HL-60 (cell line): ENCODE results near the gene CDC5L.

ENCODE experiments used
- DNase-seq, 2 experiments: peaks; one replicate each; pipeline ENCODE4 v3.0.0-alpha.2; 2010 to 2020; ENCODE audit warnings: low read depth in 1 of 2, low spot score in 1 of 2
- H3K27ac ChIP-seq: fragments of 250-450 bp; sonication (Bioruptor Pico); replicated peaks from 2 replicates; pipeline ENCODE4 v1.5.1; 2020; ENCODE audit warnings: mild to moderate bottlenecking, moderate library complexity
- H3K27me3 ChIP-seq: fragments of 250-450 bp; sonication (Bioruptor Pico); 2 replicates; pipeline ENCODE4 v1.5.1; 2021; ENCODE audit warnings: mild to moderate bottlenecking, moderate library complexity; ENCODE audit not compliant: insufficient read depth, poor library complexity, severe bottlenecking
- H3K4me3 ChIP-seq: replicated peaks from 2 replicates; pipeline ENCODE4 v1.5.1; 2011; ENCODE audit warnings: mild to moderate bottlenecking, control low read depth, low read length; ENCODE audit not compliant: insufficient read depth
- GABPA ChIP-seq: IDR thresholded peaks from 2 replicates; pipeline ENCODE4 v1.6.1; 2012; ENCODE audit warnings: low read depth
- POLR2AphosphoS5 ChIP-seq: IDR thresholded peaks from 2 replicates; pipeline ENCODE4 v1.6.1; 2012; ENCODE audit warnings: low read depth
- REST ChIP-seq: IDR thresholded peaks from 2 replicates; pipeline ENCODE4 v1.6.1; 2012; ENCODE audit warnings: low read depth; ENCODE audit not compliant: insufficient replicate concordance
- SPI1 ChIP-seq: IDR thresholded peaks from 2 replicates; pipeline ENCODE4 v1.6.1; 2012; ENCODE audit warnings: low read depth, mild to moderate bottlenecking, borderline replicate concordance
- TF ChIP-seq, protein P1 (sequence below): IDR thresholded peaks from one replicate; pipeline ENCODE4 v1.5.1; 2011; ENCODE audit warnings: low read length, control low read depth, inconsistent platforms; ENCODE audit not compliant: insufficient read depth

The CDC5L gene

DNA sequence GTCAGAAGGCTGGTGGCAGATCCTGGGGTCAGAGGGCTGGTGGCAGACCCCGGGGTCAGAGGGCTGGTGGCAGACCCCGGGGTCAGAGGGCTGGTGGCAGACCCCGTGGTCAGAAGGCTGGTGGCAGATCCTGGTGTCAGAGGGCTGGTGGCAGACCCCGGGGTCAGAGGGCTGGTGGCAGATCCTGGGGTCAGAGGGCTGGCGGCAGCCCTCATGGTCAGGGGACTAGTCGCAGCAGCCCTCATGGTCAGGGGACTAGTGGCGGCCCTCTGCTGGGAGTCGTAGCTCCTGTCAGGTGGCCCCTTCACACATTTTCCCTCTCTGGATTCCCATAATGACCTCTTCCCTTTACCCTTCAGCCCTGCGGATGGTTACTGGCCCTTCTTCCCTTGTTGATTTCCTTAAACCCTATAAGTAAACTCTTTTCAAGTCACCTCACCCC, 86.7 kb downstream of the CDC5L start:
- DNase-seq, result no peak
- Histone ChIP-seq H3K4me3 (no peak overlapping the region), H3K27ac (no peak overlapping the region), H3K27me3 (peaks cover 3% of the 10 kb centered on the region)
- no peak for TF ChIP-seq SPI1
- TF ChIP-seq, protein P1, sequence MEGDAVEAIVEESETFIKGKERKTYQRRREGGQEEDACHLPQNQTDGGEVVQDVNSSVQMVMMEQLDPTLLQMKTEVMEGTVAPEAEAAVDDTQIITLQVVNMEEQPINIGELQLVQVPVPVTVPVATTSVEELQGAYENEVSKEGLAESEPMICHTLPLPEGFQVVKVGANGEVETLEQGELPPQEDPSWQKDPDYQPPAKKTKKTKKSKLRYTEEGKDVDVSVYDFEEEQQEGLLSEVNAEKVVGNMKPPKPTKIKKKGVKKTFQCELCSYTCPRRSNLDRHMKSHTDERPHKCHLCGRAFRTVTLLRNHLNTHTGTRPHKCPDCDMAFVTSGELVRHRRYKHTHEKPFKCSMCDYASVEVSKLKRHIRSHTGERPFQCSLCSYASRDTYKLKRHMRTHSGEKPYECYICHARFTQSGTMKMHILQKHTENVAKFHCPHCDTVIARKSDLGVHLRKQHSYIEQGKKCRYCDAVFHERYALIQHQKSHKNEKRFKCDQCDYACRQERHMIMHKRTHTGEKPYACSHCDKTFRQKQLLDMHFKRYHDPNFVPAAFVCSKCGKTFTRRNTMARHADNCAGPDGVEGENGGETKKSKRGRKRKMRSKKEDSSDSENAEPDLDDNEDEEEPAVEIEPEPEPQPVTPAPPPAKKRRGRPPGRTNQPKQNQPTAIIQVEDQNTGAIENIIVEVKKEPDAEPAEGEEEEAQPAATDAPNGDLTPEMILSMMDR, result no peak
- TF ChIP-seq REST, result no peak
- TF ChIP-seq GABPA, result no peak
- TF ChIP-seq POLR2AphosphoS5, result no peak

DNA sequence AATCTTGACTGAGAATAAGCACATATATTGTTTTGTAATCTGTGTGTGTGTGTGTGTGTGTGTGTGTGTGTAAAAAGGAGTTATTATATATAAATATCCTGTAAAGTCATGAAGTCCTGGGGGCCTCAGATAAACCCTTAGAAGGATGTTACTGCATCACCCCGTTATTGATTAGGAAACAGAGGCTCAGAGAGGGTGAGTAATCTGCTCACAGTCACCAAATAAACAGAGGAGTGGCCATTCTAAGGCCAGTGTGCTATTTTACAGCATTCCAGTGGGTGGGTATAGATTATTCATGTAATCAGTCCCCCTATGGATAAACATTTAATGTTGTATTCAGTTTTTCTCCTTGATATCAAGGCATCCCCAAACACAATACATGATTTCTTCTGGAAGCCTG, 87.1 kb downstream of the CDC5L start:
- no peak overlapping the region for H3K27ac ChIP-seq
- TF ChIP-seq POLR2AphosphoS5 (no peak), REST (no peak), SPI1 (no peak), GABPA (no peak)
- TF ChIP-seq, protein P1, result no peak
- H3K27me3 ChIP-seq, result peaks cover 3% of the 10 kb centered on the region
- H3K4me3 ChIP-seq, result no peak overlapping the region
- DNase-seq, result no peak

GRCh38 chr6:44475417-44475778, 87.9 kb downstream of the CDC5L start:
- no peak for TF ChIP-seq GABPA
- H3K27me3 ChIP-seq, result peaks cover 3% of the 10 kb centered on the region
- H3K27ac ChIP-seq, result no peak overlapping the region
- no peak for DNase-seq
- H3K4me3 ChIP-seq, result no peak overlapping the region

DNA sequence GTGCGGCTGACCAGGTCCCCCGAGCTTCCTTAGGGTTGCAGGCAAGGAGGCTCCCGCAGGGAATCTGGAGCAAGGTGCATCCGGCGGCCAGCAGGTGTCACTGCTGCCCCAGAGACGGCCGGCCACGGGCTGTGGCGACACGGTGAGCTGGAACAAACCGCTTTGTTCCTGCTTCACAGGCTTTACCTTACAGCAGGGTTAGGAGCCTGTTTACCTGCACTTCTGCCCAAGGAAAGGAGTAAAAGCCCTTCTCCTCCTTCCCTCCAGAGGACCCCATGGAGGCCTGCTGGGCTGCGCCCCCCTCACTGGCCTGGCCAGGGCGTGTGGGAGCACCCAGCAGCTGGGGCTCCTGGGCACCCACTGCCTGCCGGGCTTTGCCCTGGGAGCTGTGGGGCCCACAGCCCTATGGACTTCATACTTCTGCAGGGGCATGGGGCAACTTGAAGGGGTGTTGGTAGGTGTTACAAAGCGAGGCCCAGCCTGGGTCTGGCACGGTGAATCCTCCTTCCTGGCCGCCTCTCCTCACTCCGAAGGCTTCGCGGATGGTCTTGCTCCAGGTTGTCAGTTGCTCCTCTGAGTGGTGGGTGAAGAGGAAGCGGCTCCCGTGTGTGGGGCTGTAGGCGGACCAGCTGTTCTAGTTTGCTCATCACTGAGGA, 88.4 kb downstream of the CDC5L start:
- Histone ChIP-seq H3K27me3 (peaks cover 3% of the 10 kb centered on the region), H3K4me3 (no peak overlapping the region), H3K27ac (peak overlapping the region; percentile 20)
- TF ChIP-seq, protein P1, result peak; percentile 88
- no peak for TF ChIP-seq SPI1
- peak; percentile 45 to 76 for DNase-seq
